Activated gamma-delta T cell treated with Interleukin-2 at 50 U/mL for 16 hours (primary cell): ENCODE data around the gene PPP1R15B.

ENCODE experiments used
- DNase-seq: peaks from one replicate; pipeline ENCODE4 v3.0.0-alpha.2; 2020

Gene PPP1R15B

GRCh38 chr1:204411451-204412204, at the start of gene PPP1R15B:
Gene PPP1R15B, minus strand, starts transcription at chr1:204411817. Its CDS starts 406 bp downstream, at chr1:204411411.
- peak; percentile 97 for DNase-seq

GRCh38 chr1:204460346-204460745, 48.7 kb upstream of the PPP1R15B start:
- DNase-seq = no peak

GRCh38 chr1:204459706-204460105, 48.1 kb upstream of the PPP1R15B start:
- DNase-seq = no peak

- DNase-seq = no peak
These were observed 46.0 kb upstream of the PPP1R15B start for GRCh38 chr1:204457666-204458065.

GRCh38 chr1:204456826-204457442, 45.3 kb upstream of the PPP1R15B start:
- DNase-seq = no peak

GRCh38 chr1:204455831-204456145, 44.2 kb upstream of the PPP1R15B start:
- no peak for DNase-seq

GRCh38 chr1:204455063-204455830, 43.6 kb upstream of the PPP1R15B start:
- DNase-seq = no peak

- no peak for DNase-seq
These were observed 42.9 kb upstream of the PPP1R15B start for GRCh38 chr1:204454476-204454875.

GRCh38 chr1:204453141-204453772, 41.6 kb upstream of the PPP1R15B start:
- peak; percentile 69 for DNase-seq

GRCh38 chr1:204451352-204452124, 39.9 kb upstream of the PPP1R15B start:
- no peak for DNase-seq

- DNase-seq = no peak
These were observed 39.0 kb upstream of the PPP1R15B start for GRCh38 chr1:204450461-204451257.

- no peak for DNase-seq
These were observed 38.2 kb upstream of the PPP1R15B start for GRCh38 chr1:204449678-204450280.

- DNase-seq = no peak
These were observed 37.5 kb upstream of the PPP1R15B start for GRCh38 chr1:204448991-204449677.

- no peak for DNase-seq
These were observed 36.8 kb upstream of the PPP1R15B start for GRCh38 chr1:204448344-204448964.

- no peak for DNase-seq
These were observed 36.1 kb upstream of the PPP1R15B start for GRCh38 chr1:204447736-204448135.

- no peak for DNase-seq
These were observed 35.6 kb upstream of the PPP1R15B start for GRCh38 chr1:204447190-204447589.

GRCh38 chr1:204446413-204447111, 34.9 kb upstream of the PPP1R15B start:
- DNase-seq = peak; percentile 77

- DNase-seq = peak; percentile 38
These were observed 34.3 kb upstream of the PPP1R15B start for GRCh38 chr1:204445860-204446412.
